Posterior vena cava (tissue), 2 donors: ENCODE results near the gene SORCS2. TPM values are rescaled to one million over a fixed set of nuclear protein-coding genes. Genes with fewer than 3 reads are reported as not detected.

Source experiments
- DNase-seq: peaks from one replicate; pipeline ENCODE4 v3.0.0-alpha.2; 2020; ENCODE audit warnings: low spot score
- intact Hi-C, 2 donors: fragments of 100-400 bp; cut with DNase I; formaldehyde crosslinking; loops; one replicate each; pipeline versions ENCODE4 v1.14.1 to v1.14.2; 2022 to 2023
- total RNA-seq, 2 donors: library from RNA; stranded (reverse); fragmentation: NEBNext Ultra II Directional; extraction: Animal tissue kit (Norgen Biotek cat#: 25700); gene quantifications; one replicate each; pipeline ENCODE4 v1.2.1, GENCODE V29; 2021
- donor health status: DM: yes; HTN: yes; CAD: no.
- donor health status: DM: yes; HTN: yes; CAD: no.

Gene SORCS2
- total RNA-seq, 2 donors from 2014 or later: 5.0 to 11.9 TPM

GRCh38 chr4:7632971-7633370 lies 440.6 kb downstream of the SORCS2 start:
- intact Hi-C loops: no loop called here

GRCh38 chr4:7634661-7635251 lies 442.4 kb downstream of the SORCS2 start:
- intact Hi-C loops: no loop called here
- no peak for DNase-seq

More at GRCh38 chr4:7632971-7633370, 440.6 kb downstream of the SORCS2 start:
- no peak for DNase-seq

GRCh38 chr4:7635445-7636239 lies 443.3 kb downstream of the SORCS2 start:
- no peak for DNase-seq
- intact Hi-C loops: no loop called here

GRCh38 chr4:7636240-7636508 lies 443.8 kb downstream of the SORCS2 start:
- intact Hi-C loops: no loop called here
- DNase-seq: no peak

- intact Hi-C loops: no loop called here
- no peak for DNase-seq
Observed at GRCh38 chr4:7637139-7637538, 444.8 kb downstream of the SORCS2 start.

GRCh38 chr4:7637971-7638370 lies 445.6 kb downstream of the SORCS2 start:
- intact Hi-C loops: no loop called here
- no peak for DNase-seq

GRCh38 chr4:7638489-7638888 lies 446.2 kb downstream of the SORCS2 start:
- intact Hi-C loops: no loop called here
- no peak for DNase-seq

- no peak for DNase-seq
- intact Hi-C loops: no loop called here
Observed at GRCh38 chr4:7638984-7639789, 446.8 kb downstream of the SORCS2 start.

- intact Hi-C loops: no loop called here
- no peak for DNase-seq
Observed at GRCh38 chr4:7640136-7640535, 447.8 kb downstream of the SORCS2 start.

- intact Hi-C loops: no loop called here
- no peak for DNase-seq
Observed at GRCh38 chr4:7641712-7642111, 449.4 kb downstream of the SORCS2 start.

GRCh38 chr4:7642741-7643458 lies 450.6 kb downstream of the SORCS2 start:
- DNase-seq: no peak
- intact Hi-C loops: no loop called here

- intact Hi-C loops: no loop called here
- no peak for DNase-seq
Observed at GRCh38 chr4:7645158-7645557, 452.8 kb downstream of the SORCS2 start.

- DNase-seq: no peak
- intact Hi-C loops: no loop called here
Observed at GRCh38 chr4:7645956-7646355, 453.6 kb downstream of the SORCS2 start.

- no peak for DNase-seq
Observed at GRCh38 chr4:7646384-7647061, 454.2 kb downstream of the SORCS2 start.

GRCh38 chr4:7647186-7647585 lies 454.8 kb downstream of the SORCS2 start:
- intact Hi-C loops: no loop called here
- DNase-seq: no peak

More at GRCh38 chr4:7646384-7647061, 454.2 kb downstream of the SORCS2 start:
- intact Hi-C loops: no loop called here

- intact Hi-C loops: no loop called here
- DNase-seq: peak; percentile 88
Observed at GRCh38 chr4:7647600-7648543, 455.5 kb downstream of the SORCS2 start.

GRCh38 chr4:7648544-7649395 lies 456.4 kb downstream of the SORCS2 start:
- peak; percentile 76 for DNase-seq
- intact Hi-C loops: no loop called here
